Measurements from ENCODE around the gene SLC22A23.

Gene SLC22A23

DNA sequence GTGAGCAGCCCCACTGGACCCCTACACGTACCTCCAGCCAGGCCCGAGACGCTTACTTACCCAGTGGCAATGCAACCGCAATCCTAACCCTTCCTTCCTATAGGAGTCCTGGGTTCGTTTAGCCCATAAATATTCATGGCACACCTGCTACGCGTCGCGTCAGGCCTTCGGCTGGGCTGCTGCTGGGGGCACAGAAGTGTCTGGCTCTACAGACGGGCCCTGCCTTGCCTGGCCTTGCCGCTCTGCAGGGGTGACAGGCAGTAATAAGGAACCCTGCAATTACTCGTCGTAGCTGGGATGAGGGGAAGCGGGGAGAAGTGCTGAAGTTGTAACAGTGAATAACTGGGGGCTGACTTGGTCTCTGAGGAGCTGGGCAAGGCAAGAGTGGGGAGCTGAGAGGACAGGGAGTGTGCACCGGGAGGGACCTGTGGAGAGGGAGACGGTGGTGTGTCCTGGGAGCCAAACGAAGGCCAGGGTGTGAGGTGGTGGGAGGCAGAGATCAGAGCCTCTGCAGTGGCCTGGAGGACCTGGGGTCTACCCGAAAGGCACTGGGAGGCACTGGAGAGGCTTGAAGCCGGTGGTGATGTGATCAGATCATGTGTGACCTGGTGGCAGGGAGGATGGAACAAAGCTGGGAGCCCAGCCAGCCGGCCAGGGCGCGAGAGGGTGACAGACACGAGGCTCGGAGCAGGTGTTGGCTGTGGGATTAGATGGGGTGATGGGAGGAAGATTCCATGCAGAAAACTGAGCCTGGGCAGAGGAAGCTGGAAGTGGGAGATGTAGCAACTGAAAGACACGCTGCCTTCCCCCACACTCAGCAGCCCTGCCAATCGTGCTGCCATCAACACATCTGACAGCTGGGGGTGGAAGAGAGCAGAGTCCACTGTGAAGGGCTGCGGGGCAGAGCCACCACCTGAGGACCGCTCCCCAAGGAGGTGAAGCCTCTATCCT is 161.7 kb downstream of the SLC22A23 start:
- Histone ChIP-seq H4K5ac (ENCODE audit: low read length) (no peak overlapping the region), H2BK120ac (ENCODE audit: low read depth, low read length) (no peak overlapping the region), H3K4me1 (ENCODE audit: control insufficient read depth, low read depth, low read length) (no peaks in the 10 kb centered on the region), H3K27ac (ENCODE audit: low read depth, low read length) (no peak overlapping the region), H3K27me3 (ENCODE audit: insufficient read depth, low read length, poor library complexity) (no peaks in the 10 kb centered on the region), H3K23ac (ENCODE audit: low read length) (no peak overlapping the region), H2BK15ac (replicated peaks; ENCODE audit: low read depth) (no peak overlapping the region), H3K9ac (ENCODE audit: low read length) (no peak overlapping the region), H2BK5ac (ENCODE audit: low read length) (no peak overlapping the region), H3K56ac (ENCODE audit: low read length) (no peak overlapping the region), H3K79me2 (ENCODE audit: control insufficient read depth, insufficient read depth, low read length) (no peaks in the 10 kb centered on the region), H3K4me2 (ENCODE audit: low read length) (no peak overlapping the region), H2AK5ac (ENCODE audit: low read length) (no peak overlapping the region), H3K4me3 (ENCODE audit: low read length) (no peak overlapping the region), H3K79me1 (ENCODE audit: low read length) (no peaks in the 10 kb centered on the region), H3K18ac (ENCODE audit: low read length) (no peak overlapping the region), H4K8ac (ENCODE audit: low read depth, low read length) (no peak overlapping the region), H3K36me3 (ENCODE audit: control insufficient read depth, insufficient read depth, low read length) (no peaks in the 10 kb centered on the region), H3K4ac (ENCODE audit: low read depth, low read length) (no peak overlapping the region)
- WGBS (ENCODE audit: extremely low coverage, insufficient coverage, low lambda C conversion rate) = no CpG with 5 or more reads among the region's 29 CpGs
- DNase-seq = peak; percentile 60

DNA sequence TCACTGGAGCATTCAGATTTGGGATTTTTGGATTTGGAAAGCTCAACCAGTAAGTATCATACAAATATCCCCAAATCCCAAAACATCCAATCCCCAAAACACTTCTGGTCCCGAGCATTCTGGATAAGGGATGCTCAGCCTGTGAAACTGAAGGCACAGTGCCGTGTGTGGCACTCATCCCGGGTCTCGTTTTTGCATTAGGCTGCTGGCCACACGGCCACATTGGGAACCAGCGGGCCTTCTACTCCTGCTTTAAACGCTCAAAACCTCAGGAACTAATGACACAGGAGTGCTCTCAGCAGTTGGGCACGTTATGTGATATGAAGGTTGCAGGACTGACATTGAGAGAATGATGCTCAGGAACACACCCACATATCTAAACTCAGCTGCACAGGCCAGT is 162.5 kb downstream of the SLC22A23 start:
- Histone ChIP-seq H3K36me3 (ENCODE audit: control insufficient read depth, insufficient read depth, low read length) (no peaks in the 10 kb centered on the region), H3K4me3 (ENCODE audit: low read length) (no peak overlapping the region), H4K8ac (ENCODE audit: low read depth, low read length) (no peak overlapping the region), H3K79me1 (ENCODE audit: low read length) (no peaks in the 10 kb centered on the region), H2BK5ac (ENCODE audit: low read length) (no peak overlapping the region), H3K79me2 (ENCODE audit: control insufficient read depth, insufficient read depth, low read length) (no peaks in the 10 kb centered on the region), H2AK5ac (ENCODE audit: low read length) (no peak overlapping the region), H3K9ac (ENCODE audit: low read length) (no peak overlapping the region), H3K56ac (ENCODE audit: low read length) (no peak overlapping the region), H3K4me1 (ENCODE audit: control insufficient read depth, low read depth, low read length) (no peaks in the 10 kb centered on the region), H4K5ac (ENCODE audit: low read length) (no peak overlapping the region), H3K23ac (ENCODE audit: low read length) (no peak overlapping the region), H3K18ac (ENCODE audit: low read length) (no peak overlapping the region), H3K4me2 (ENCODE audit: low read length) (no peak overlapping the region), H2BK15ac (replicated peaks; ENCODE audit: low read depth) (no peak overlapping the region), H3K27me3 (ENCODE audit: insufficient read depth, low read length, poor library complexity) (no peaks in the 10 kb centered on the region), H3K4ac (ENCODE audit: low read depth, low read length) (no peak overlapping the region), H2BK120ac (ENCODE audit: low read depth, low read length) (no peak overlapping the region), H3K27ac (ENCODE audit: low read depth, low read length) (no peak overlapping the region)
- no peak for DNase-seq
- WGBS (ENCODE audit: extremely low coverage, insufficient coverage, low lambda C conversion rate) = no CpG with 5 or more reads among the region's 8 CpGs

DNA sequence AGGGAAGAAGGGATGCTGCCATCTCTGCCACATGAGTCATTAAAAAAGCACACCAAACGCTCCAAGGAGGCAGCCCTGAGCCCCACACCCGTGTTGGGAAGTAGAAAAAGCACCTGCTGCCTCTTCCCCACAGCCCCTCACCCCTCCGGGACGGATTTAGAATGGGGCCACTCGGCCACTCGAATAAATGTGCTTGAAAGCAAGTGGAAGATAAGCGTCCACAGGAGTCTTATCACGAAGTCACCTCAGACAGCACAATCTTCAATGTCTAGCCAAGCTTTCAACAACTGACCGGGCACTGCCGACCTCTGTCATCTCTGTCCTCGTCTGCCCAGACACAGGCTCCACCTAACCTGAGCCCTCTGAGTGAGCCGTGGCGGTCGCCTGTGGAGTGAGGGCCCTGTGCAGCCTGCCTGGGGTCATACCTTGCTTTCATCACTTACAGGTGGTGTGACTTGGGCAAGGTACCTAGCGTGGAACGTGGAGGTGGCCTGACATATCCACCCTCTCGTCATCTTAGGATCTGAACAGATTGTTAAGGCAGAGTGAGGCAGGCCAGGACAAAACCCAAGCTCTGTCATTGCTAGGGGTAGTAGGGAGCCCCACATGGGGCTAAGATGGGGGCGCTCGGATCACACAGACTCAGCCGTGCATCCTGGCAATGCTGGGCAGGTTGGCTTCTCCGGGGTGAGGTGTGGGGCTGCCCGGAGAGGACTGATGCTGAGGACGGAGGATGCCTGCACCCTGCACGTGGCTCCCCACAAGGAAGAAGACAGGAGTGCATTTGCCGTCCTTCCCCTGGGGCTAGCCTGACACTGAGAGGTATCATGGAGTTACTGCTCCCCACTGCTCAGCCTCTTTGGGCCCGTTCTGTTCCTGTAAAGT is 163.3 kb downstream of the SLC22A23 start:
- Histone ChIP-seq H3K27ac (ENCODE audit: low read depth, low read length) (no peak overlapping the region), H2BK5ac (ENCODE audit: low read length) (no peak overlapping the region), H3K79me1 (ENCODE audit: low read length) (no peaks in the 10 kb centered on the region), H4K5ac (ENCODE audit: low read length) (no peak overlapping the region), H3K56ac (ENCODE audit: low read length) (no peak overlapping the region), H3K36me3 (ENCODE audit: control insufficient read depth, insufficient read depth, low read length) (no peaks in the 10 kb centered on the region), H3K79me2 (ENCODE audit: control insufficient read depth, insufficient read depth, low read length) (no peaks in the 10 kb centered on the region), H3K18ac (ENCODE audit: low read length) (no peak overlapping the region), H3K4me3 (ENCODE audit: low read length) (no peak overlapping the region), H2BK120ac (ENCODE audit: low read depth, low read length) (no peak overlapping the region), H4K8ac (ENCODE audit: low read depth, low read length) (no peak overlapping the region), H2AK5ac (ENCODE audit: low read length) (no peak overlapping the region), H3K23ac (ENCODE audit: low read length) (no peak overlapping the region), H3K9ac (ENCODE audit: low read length) (no peak overlapping the region), H3K4me1 (ENCODE audit: control insufficient read depth, low read depth, low read length) (no peaks in the 10 kb centered on the region), H3K4ac (ENCODE audit: low read depth, low read length) (no peak overlapping the region), H3K4me2 (ENCODE audit: low read length) (no peak overlapping the region), H2BK15ac (replicated peaks; ENCODE audit: low read depth) (no peak overlapping the region), H3K27me3 (ENCODE audit: insufficient read depth, low read length, poor library complexity) (no peaks in the 10 kb centered on the region)
- no peak for DNase-seq
- no CpG with 5 or more reads among the region's 26 CpGs for WGBS (ENCODE audit: extremely low coverage, insufficient coverage, low lambda C conversion rate)

DNA sequence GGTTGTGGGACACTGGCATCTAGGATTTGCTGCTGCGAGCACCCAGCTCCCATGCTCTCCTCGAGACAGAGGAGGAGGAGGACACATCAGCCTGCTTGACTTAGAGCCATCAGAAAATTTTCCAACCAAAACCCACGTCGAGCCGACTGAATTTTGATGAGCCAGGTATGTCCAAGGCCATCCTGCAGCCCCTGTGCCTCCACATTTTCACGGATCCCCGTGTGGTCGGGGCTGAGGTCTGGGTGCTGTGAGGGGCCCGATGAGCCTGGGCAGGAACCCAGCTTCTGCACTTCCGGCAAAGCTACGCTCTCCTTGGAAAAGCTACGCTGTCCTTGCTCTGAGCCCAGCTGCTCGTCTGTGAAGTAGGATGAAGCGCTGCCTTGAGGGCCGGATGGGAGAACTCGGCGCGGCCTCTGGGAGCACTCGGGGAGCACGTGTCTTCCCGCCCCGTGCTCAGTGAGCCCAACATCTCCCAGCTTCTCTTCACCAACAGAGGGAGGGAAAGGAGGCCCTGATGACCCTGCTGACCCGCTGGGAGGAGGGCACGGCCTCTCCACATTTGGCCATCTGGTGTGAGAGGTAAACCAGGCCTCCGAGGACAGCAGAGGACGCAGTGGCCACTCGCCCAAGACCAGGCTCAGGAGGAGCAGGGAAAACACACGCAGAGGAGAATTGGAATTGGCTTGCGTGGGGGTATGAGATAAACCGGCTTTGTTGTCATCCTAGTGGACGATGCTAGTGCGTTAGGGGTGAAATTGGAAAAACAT is 164.2 kb downstream of the SLC22A23 start:
- Histone ChIP-seq H3K79me2 (ENCODE audit: control insufficient read depth, insufficient read depth, low read length) (no peaks in the 10 kb centered on the region), H3K27me3 (ENCODE audit: insufficient read depth, low read length, poor library complexity) (no peaks in the 10 kb centered on the region), H3K56ac (ENCODE audit: low read length) (no peak overlapping the region), H2BK120ac (ENCODE audit: low read depth, low read length) (no peak overlapping the region), H3K4me3 (ENCODE audit: low read length) (no peak overlapping the region), H3K27ac (ENCODE audit: low read depth, low read length) (no peak overlapping the region), H3K18ac (ENCODE audit: low read length) (no peak overlapping the region), H2AK5ac (ENCODE audit: low read length) (no peak overlapping the region), H3K4me2 (ENCODE audit: low read length) (no peak overlapping the region), H3K9ac (ENCODE audit: low read length) (no peak overlapping the region), H4K8ac (ENCODE audit: low read depth, low read length) (no peak overlapping the region), H2BK5ac (ENCODE audit: low read length) (no peak overlapping the region), H3K36me3 (ENCODE audit: control insufficient read depth, insufficient read depth, low read length) (no peaks in the 10 kb centered on the region), H3K79me1 (ENCODE audit: low read length) (no peaks in the 10 kb centered on the region), H2BK15ac (replicated peaks; ENCODE audit: low read depth) (no peak overlapping the region), H3K4ac (ENCODE audit: low read depth, low read length) (no peak overlapping the region), H3K4me1 (ENCODE audit: control insufficient read depth, low read depth, low read length) (no peaks in the 10 kb centered on the region), H4K5ac (ENCODE audit: low read length) (no peak overlapping the region), H3K23ac (ENCODE audit: low read length) (no peak overlapping the region)
- WGBS (ENCODE audit: extremely low coverage, insufficient coverage, low lambda C conversion rate) = no CpG with 5 or more reads among the region's 32 CpGs
- DNase-seq = no peak

DNA sequence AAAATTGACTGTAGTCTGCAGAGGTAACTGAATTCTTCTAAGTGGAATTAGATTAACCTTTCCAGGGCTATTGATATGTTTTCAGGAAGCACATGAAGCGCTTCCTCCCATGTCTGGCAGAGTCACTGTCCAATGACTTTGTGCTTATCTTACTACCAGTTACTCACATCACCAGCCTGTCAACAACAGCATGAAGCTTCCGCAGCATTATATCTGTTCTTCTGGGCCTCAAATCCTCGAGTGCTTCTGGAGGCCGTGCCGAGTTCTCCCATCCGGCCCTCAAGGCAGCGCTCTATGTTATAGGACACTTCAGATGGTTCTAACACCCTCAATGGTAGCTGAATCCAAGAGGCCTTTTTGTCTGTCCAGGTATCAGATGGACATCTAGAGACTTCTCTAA is 164.9 kb downstream of the SLC22A23 start:
- no peak overlapping the region for H3K56ac ChIP-seq (ENCODE audit: low read length)
- H3K4me2 ChIP-seq (ENCODE audit: low read length) = no peak overlapping the region
- no peak overlapping the region for H2BK15ac ChIP-seq (replicated peaks; ENCODE audit: low read depth)
- no peak overlapping the region for H4K5ac ChIP-seq (ENCODE audit: low read length)
- H4K8ac ChIP-seq (ENCODE audit: low read depth, low read length) = no peak overlapping the region
- no peaks in the 10 kb centered on the region for H3K36me3 ChIP-seq (ENCODE audit: control insufficient read depth, insufficient read depth, low read length)
- H3K27ac ChIP-seq (ENCODE audit: low read depth, low read length) = no peak overlapping the region
- no peak overlapping the region for H3K23ac ChIP-seq (ENCODE audit: low read length)
- H3K79me2 ChIP-seq (ENCODE audit: control insufficient read depth, insufficient read depth, low read length) = no peaks in the 10 kb centered on the region
- no peaks in the 10 kb centered on the region for H3K4me1 ChIP-seq (ENCODE audit: control insufficient read depth, low read depth, low read length)
- H2BK5ac ChIP-seq (ENCODE audit: low read length) = no peak overlapping the region
- H2BK120ac ChIP-seq (ENCODE audit: low read depth, low read length) = no peak overlapping the region
- H3K27me3 ChIP-seq (ENCODE audit: insufficient read depth, low read length, poor library complexity) = no peaks in the 10 kb centered on the region
- WGBS (ENCODE audit: extremely low coverage, insufficient coverage, low lambda C conversion rate) = no CpG with 5 or more reads among the region's 7 CpGs
- no peak overlapping the region for H2AK5ac ChIP-seq (ENCODE audit: low read length)
- no peak for DNase-seq
- no peak overlapping the region for H3K4me3 ChIP-seq (ENCODE audit: low read length)
- no peak overlapping the region for H3K9ac ChIP-seq (ENCODE audit: low read length)
- H3K79me1 ChIP-seq (ENCODE audit: low read length) = no peaks in the 10 kb centered on the region
- H3K18ac ChIP-seq (ENCODE audit: low read length) = no peak overlapping the region
- H3K4ac ChIP-seq (ENCODE audit: low read depth, low read length) = no peak overlapping the region
